ENCODE data around the gene VILL.
A peak's percentile ranks its signal among the peaks of the same experiment; 100 is the strongest.

The VILL gene

DNA sequence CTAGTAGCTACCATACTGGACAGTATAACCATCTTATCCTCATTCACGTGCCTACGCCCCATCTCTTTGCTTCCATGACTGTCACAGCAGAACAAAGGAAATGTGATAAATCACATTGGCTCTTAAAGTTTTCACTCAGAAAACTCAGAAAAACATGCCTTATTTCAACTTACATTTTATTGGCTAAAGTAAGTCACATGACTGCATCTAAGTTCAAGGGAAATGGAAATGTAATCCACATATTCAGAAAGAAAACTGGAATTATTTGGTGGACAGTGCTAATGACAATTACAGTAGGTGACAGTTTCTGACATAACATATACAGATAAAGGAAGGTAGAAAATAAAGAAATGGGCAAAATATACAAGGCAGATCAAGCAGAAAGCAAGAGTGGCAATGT is 37.4 kb upstream of the VILL start:
- no peaks in the 10 kb centered on the region for H3K27me3 ChIP-seq (ENCODE audit: control insufficient read depth, insufficient read depth, low read length)
- H3K9me3 ChIP-seq (replicated peaks; ENCODE audit: low read length), result no peaks in the 10 kb centered on the region
- H3K4me1 ChIP-seq (ENCODE audit: control insufficient read depth, insufficient read depth, low read length), result no peaks in the 10 kb centered on the region
- H3K9ac ChIP-seq (ENCODE audit: low read depth, low read length), result no peak overlapping the region
- H3K4me3 ChIP-seq (ENCODE audit: low read length), result no peak overlapping the region
- H3K36me3 ChIP-seq (ENCODE audit: insufficient read depth, low read length), result peaks cover 14% of the 10 kb centered on the region
- H3K4me2 ChIP-seq (ENCODE audit: low read length), result no peak overlapping the region

- no peaks in the 10 kb centered on the region for H3K9me3 ChIP-seq (replicated peaks; ENCODE audit: low read length)
- H3K4me3 ChIP-seq (ENCODE audit: low read length), result no peak overlapping the region
- no peaks in the 10 kb centered on the region for H3K27me3 ChIP-seq (ENCODE audit: control insufficient read depth, insufficient read depth, low read length)
- H3K36me3 ChIP-seq (ENCODE audit: insufficient read depth, low read length), result peaks cover 14% of the 10 kb centered on the region
- H3K4me1 ChIP-seq (ENCODE audit: control insufficient read depth, insufficient read depth, low read length), result no peaks in the 10 kb centered on the region
- H3K9ac ChIP-seq (ENCODE audit: low read depth, low read length), result no peak overlapping the region
- H3K4me2 ChIP-seq (ENCODE audit: low read length), result no peak overlapping the region
Measured at GRCh38 chr3:37953707-37954394, 36.7 kb upstream of the VILL start.

- Histone ChIP-seq H3K4me2 (ENCODE audit: low read length) (no peak overlapping the region), H3K27me3 (ENCODE audit: control insufficient read depth, insufficient read depth, low read length) (no peaks in the 10 kb centered on the region), H3K36me3 (ENCODE audit: insufficient read depth, low read length) (peaks cover 14% of the 10 kb centered on the region), H3K4me1 (ENCODE audit: control insufficient read depth, insufficient read depth, low read length) (no peaks in the 10 kb centered on the region), H3K9me3 (replicated peaks; ENCODE audit: low read length) (no peaks in the 10 kb centered on the region), H3K9ac (ENCODE audit: low read depth, low read length) (no peak overlapping the region), H3K4me3 (ENCODE audit: low read length) (no peak overlapping the region)
Measured at GRCh38 chr3:37954881-37955280, 35.7 kb upstream of the VILL start.

DNA sequence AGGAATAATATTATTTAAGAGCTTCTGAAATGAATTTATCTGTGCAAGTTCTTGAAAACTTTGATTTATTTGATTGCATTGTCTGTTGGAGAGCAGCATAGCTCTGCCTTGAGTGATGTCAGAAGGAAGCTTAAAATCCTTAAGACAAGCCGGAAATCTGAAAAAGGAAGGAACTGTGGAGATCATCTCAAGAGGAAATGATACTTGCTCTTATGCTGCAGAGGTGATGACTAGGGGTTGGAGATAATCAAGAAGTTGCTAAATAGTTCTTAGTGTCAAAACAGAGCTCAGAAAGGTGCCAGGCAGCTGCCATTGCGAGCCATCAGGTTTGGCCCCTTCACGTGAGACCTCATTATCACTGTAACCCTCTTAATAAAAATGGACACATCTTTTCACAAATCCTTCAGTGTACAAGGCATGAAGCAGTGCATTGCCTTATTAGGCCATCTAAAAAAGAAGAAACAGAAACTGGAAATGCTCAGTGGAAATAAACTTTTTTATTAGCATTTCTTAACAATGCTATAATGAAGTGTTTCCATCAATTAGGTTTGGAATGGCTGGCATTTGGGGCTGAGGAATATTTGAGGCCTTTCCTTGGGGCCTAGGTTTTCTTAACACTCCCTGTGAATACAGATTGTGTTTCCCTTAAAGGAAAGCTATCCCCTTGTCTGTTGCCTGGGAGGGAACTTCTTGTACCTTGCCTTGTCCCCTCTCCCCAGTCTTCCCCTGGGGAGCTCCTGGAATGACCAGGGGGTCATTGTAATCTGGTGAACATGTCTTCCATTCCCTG is 34.5 kb upstream of the VILL start:
- Histone ChIP-seq H3K27me3 (ENCODE audit: control insufficient read depth, insufficient read depth, low read length) (no peaks in the 10 kb centered on the region), H3K4me3 (ENCODE audit: low read length) (no peak overlapping the region), H3K36me3 (ENCODE audit: insufficient read depth, low read length) (peaks cover 14% of the 10 kb centered on the region), H3K9ac (ENCODE audit: low read depth, low read length) (no peak overlapping the region), H3K4me1 (ENCODE audit: control insufficient read depth, insufficient read depth, low read length) (no peaks in the 10 kb centered on the region), H3K9me3 (replicated peaks; ENCODE audit: low read length) (no peaks in the 10 kb centered on the region), H3K4me2 (ENCODE audit: low read length) (no peak overlapping the region)

- H3K4me2 ChIP-seq (ENCODE audit: low read length), result no peak overlapping the region
- H3K4me1 ChIP-seq (ENCODE audit: control insufficient read depth, insufficient read depth, low read length), result peaks cover 7% of the 10 kb centered on the region
- H3K27me3 ChIP-seq (ENCODE audit: control insufficient read depth, insufficient read depth, low read length), result no peaks in the 10 kb centered on the region
- no peaks in the 10 kb centered on the region for H3K9me3 ChIP-seq (replicated peaks; ENCODE audit: low read length)
- H3K4me3 ChIP-seq (ENCODE audit: low read length), result no peak overlapping the region
- peaks cover 14% of the 10 kb centered on the region for H3K36me3 ChIP-seq (ENCODE audit: insufficient read depth, low read length)
- H3K9ac ChIP-seq (ENCODE audit: low read depth, low read length), result no peak overlapping the region
Measured at GRCh38 chr3:37956723-37957538, 33.7 kb upstream of the VILL start.

- no peak overlapping the region for H3K9ac ChIP-seq (ENCODE audit: low read depth, low read length)
- H3K4me2 ChIP-seq (ENCODE audit: low read length), result no peak overlapping the region
- H3K4me3 ChIP-seq (ENCODE audit: low read length), result no peak overlapping the region
- H3K27me3 ChIP-seq (ENCODE audit: control insufficient read depth, insufficient read depth, low read length), result no peaks in the 10 kb centered on the region
- peaks cover 14% of the 10 kb centered on the region for H3K36me3 ChIP-seq (ENCODE audit: insufficient read depth, low read length)
- H3K9me3 ChIP-seq (replicated peaks; ENCODE audit: low read length), result no peaks in the 10 kb centered on the region
- H3K4me1 ChIP-seq (ENCODE audit: control insufficient read depth, insufficient read depth, low read length), result peaks cover 13% of the 10 kb centered on the region
Measured at GRCh38 chr3:37957539-37957936, 33.0 kb upstream of the VILL start.

GRCh38 chr3:37961622-37962431 is 28.8 kb upstream of the VILL start:
- Histone ChIP-seq H3K36me3 (ENCODE audit: insufficient read depth, low read length) (peaks cover 5% of the 10 kb centered on the region), H3K4me2 (ENCODE audit: low read length) (no peak overlapping the region), H3K4me1 (ENCODE audit: control insufficient read depth, insufficient read depth, low read length) (peaks cover 25% of the 10 kb centered on the region), H3K9me3 (replicated peaks; ENCODE audit: low read length) (no peaks in the 10 kb centered on the region), H3K9ac (ENCODE audit: low read depth, low read length) (peak overlapping the region; percentile 5), H3K4me3 (ENCODE audit: low read length) (no peak overlapping the region), H3K27me3 (ENCODE audit: control insufficient read depth, insufficient read depth, low read length) (no peaks in the 10 kb centered on the region)

- Histone ChIP-seq H3K9me3 (replicated peaks; ENCODE audit: low read length) (no peaks in the 10 kb centered on the region), H3K4me1 (ENCODE audit: control insufficient read depth, insufficient read depth, low read length) (peaks cover 29% of the 10 kb centered on the region), H3K9ac (ENCODE audit: low read depth, low read length) (peak overlapping the region; percentile 32), H3K27me3 (ENCODE audit: control insufficient read depth, insufficient read depth, low read length) (no peaks in the 10 kb centered on the region), H3K4me3 (ENCODE audit: low read length) (peak overlapping the region; percentile 13), H3K36me3 (ENCODE audit: insufficient read depth, low read length) (peaks cover 5% of the 10 kb centered on the region), H3K4me2 (ENCODE audit: low read length) (peak overlapping the region; percentile 55)
Measured at GRCh38 chr3:37963016-37963415, 27.6 kb upstream of the VILL start.

DNA sequence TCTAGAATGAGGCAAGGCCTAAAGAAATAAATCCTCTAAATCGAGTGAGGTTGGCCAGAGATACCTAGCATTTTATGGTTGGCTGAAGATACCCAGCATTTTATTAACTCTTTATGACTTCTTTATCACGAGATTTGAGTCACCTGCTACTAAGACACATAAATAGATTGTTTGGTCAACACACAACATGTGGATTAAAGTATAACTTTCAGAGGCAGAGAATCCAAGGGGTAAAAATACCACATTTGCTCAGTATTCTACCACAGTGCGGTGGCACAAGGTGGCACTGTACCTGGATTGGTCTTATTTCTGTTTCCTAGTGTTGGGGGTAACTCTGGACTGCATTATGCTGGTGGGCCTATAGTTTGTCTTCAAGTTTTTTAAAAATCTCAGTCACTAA is 27.0 kb upstream of the VILL start:
- H3K4me3 ChIP-seq (ENCODE audit: low read length), result no peak overlapping the region
- H3K9me3 ChIP-seq (replicated peaks; ENCODE audit: low read length), result no peaks in the 10 kb centered on the region
- peaks cover 5% of the 10 kb centered on the region for H3K36me3 ChIP-seq (ENCODE audit: insufficient read depth, low read length)
- no peak overlapping the region for H3K9ac ChIP-seq (ENCODE audit: low read depth, low read length)
- no peaks in the 10 kb centered on the region for H3K27me3 ChIP-seq (ENCODE audit: control insufficient read depth, insufficient read depth, low read length)
- H3K4me2 ChIP-seq (ENCODE audit: low read length), result no peak overlapping the region
- peaks cover 35% of the 10 kb centered on the region for H3K4me1 ChIP-seq (ENCODE audit: control insufficient read depth, insufficient read depth, low read length)

- H3K4me1 ChIP-seq (ENCODE audit: control insufficient read depth, insufficient read depth, low read length), result peaks cover 41% of the 10 kb centered on the region
- no peak overlapping the region for H3K9ac ChIP-seq (ENCODE audit: low read depth, low read length)
- H3K9me3 ChIP-seq (replicated peaks; ENCODE audit: low read length), result no peaks in the 10 kb centered on the region
- H3K36me3 ChIP-seq (ENCODE audit: insufficient read depth, low read length), result peaks cover 5% of the 10 kb centered on the region
- no peak overlapping the region for H3K4me2 ChIP-seq (ENCODE audit: low read length)
- no peak overlapping the region for H3K4me3 ChIP-seq (ENCODE audit: low read length)
- H3K27me3 ChIP-seq (ENCODE audit: control insufficient read depth, insufficient read depth, low read length), result no peaks in the 10 kb centered on the region
Measured at GRCh38 chr3:37964146-37964545, 26.4 kb upstream of the VILL start.

DNA sequence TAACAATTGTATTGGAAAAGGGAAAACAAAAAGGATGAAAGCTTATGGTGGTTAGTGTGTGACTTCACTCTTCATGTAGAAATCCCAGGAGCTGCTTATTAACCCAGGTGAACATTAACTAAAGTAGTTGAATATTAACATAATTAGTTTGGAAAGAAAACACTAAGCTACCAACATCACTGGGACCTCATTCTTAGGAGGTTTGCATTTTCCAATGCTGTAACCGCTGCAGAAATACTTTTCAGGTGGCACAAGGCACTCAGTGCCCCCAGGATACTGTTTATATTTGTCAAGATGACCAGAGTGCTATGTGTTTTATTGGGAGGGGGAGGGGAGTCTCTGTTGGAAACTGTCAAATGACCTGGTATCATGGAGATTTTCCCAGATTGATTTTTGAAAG is 25.9 kb upstream of the VILL start:
- no peak overlapping the region for H3K9ac ChIP-seq (ENCODE audit: low read depth, low read length)

More for the DNA sequence above, 25.9 kb upstream of the VILL start:
- Histone ChIP-seq H3K36me3 (ENCODE audit: insufficient read depth, low read length) (peaks cover 5% of the 10 kb centered on the region), H3K27me3 (ENCODE audit: control insufficient read depth, insufficient read depth, low read length) (no peaks in the 10 kb centered on the region), H3K4me2 (ENCODE audit: low read length) (no peak overlapping the region), H3K4me3 (ENCODE audit: low read length) (no peak overlapping the region), H3K9me3 (replicated peaks; ENCODE audit: low read length) (no peaks in the 10 kb centered on the region), H3K4me1 (ENCODE audit: control insufficient read depth, insufficient read depth, low read length) (peaks cover 46% of the 10 kb centered on the region)

Measured in skeletal muscle satellite cell (primary cell).